HEK293 (cell line): ENCODE measurements around the gene IKZF1.

Experiments
- CTCF ChIA-PET: fragments of 350-600 bp; formaldehyde crosslinking; extraction: SDS; loops from one replicate; lab custom pipeline; 2021; ENCODE audit warnings: antibody characterized with exemption; lab: Yijun Ruan, JAX
- POLR2A ChIA-PET: fragments of 300-600 bp; formaldehyde crosslinking; extraction: SDS; loops from one replicate; lab custom pipeline; 2020; ENCODE audit warnings: antibody characterized with exemption, inconsistent platforms; lab: Yijun Ruan, JAX
- H3K27ac ChIP-seq: fragments of 200-500 bp; sonication (Bioruptor generic); 2 replicates; pipeline ENCODE4 v1.5.1; 2014; ENCODE audit warnings: low read depth, low read length, control low read depth, inconsistent platforms; ENCODE audit errors: extremely low read depth
- H3K36me3 ChIP-seq, 2 experiments: fragments of 200-500 bp in 1 of 2; sonication (Bioruptor generic) in 1 of 2; 1 replicate in 1 of 2; 2 replicates in 1 of 2; pipeline ENCODE4 v1.5.1; 2014 to 2017; ENCODE audit warnings: inconsistent platforms in 2 of 2, low read length in 2 of 2; ENCODE audit not compliant: control insufficient read depth in 2 of 2, insufficient read depth in 1 of 2
- H3K4me1 ChIP-seq: fragments of 200-500 bp; sonication (Bioruptor generic); 2 replicates; pipeline ENCODE4 v1.5.1; 2014; ENCODE audit warnings: mild to moderate bottlenecking, low read length, inconsistent platforms; ENCODE audit not compliant: control insufficient read depth, insufficient read depth
- H3K4me3 ChIP-seq: 2 replicates; pipeline ENCODE4 v1.5.1; 2011; ENCODE audit warnings: low read depth, mild to moderate bottlenecking, control low read depth, low read length, moderate library complexity
- H3K9me3 ChIP-seq: fragments of 200-500 bp; sonication (Bioruptor generic); 2 replicates; pipeline ENCODE4 v1.5.1; 2014; ENCODE audit warnings: low read depth, low read length, inconsistent platforms; ENCODE audit not compliant: control insufficient read depth, insufficient read depth
- HOXD13 ChIP-seq: sonication (generic); formaldehyde crosslinking; IDR thresholded peaks from 2 replicates; pipeline ENCODE4 v1.8.0; 2022; ENCODE audit warnings: missing genetic modification reagents, borderline replicate concordance
- KLF10 ChIP-seq: fragments of 450-650 bp; IDR thresholded peaks from 2 replicates; pipeline ENCODE4 v1.5.1; 2018; ENCODE audit warnings: missing biosample characterization, mild to moderate bottlenecking, missing genetic modification characterization
- REPIN1 ChIP-seq: fragments of 450-650 bp; formaldehyde crosslinking; IDR thresholded peaks from 2 replicates; pipeline ENCODE4 v1.5.1; 2017; ENCODE audit warnings: missing biosample characterization, missing genetic modification characterization, low read depth
- SCRT1 ChIP-seq: fragments of 450-650 bp; formaldehyde crosslinking; IDR thresholded peaks from 2 replicates; pipeline ENCODE4 v1.5.1; 2016; ENCODE audit warnings: missing biosample characterization, missing genetic modification characterization, borderline replicate concordance
- SCRT2 ChIP-seq: fragments of 450-650 bp; formaldehyde crosslinking; IDR thresholded peaks from 2 replicates; pipeline ENCODE4 v1.5.1; 2016; ENCODE audit warnings: missing biosample characterization, missing genetic modification characterization
- SP7 ChIP-seq: fragments of 450-650 bp; formaldehyde crosslinking; IDR thresholded peaks from 2 replicates; pipeline ENCODE4 v1.5.1; 2016; ENCODE audit warnings: missing biosample characterization, missing genetic modification characterization
- ZBTB11 ChIP-seq: fragments of 450-650 bp; formaldehyde crosslinking; conservative IDR thresholded peaks from 2 replicates; pipeline ENCODE4 v1.5.1; 2016; ENCODE audit warnings: low read depth, missing biosample characterization, missing genetic modification characterization
- ZBTB21 ChIP-seq: fragments of 450-650 bp; formaldehyde crosslinking; IDR thresholded peaks from 2 replicates; pipeline ENCODE4 v1.5.1; 2017; ENCODE audit warnings: missing biosample characterization, missing genetic modification characterization
- ZFHX2 ChIP-seq: fragments of 450-650 bp; formaldehyde crosslinking; conservative IDR thresholded peaks from 2 replicates; pipeline ENCODE4 v1.5.1; 2016; ENCODE audit warnings: missing biosample characterization, missing genetic modification characterization
- ZNF138 ChIP-seq: fragments of 450-650 bp; formaldehyde crosslinking; IDR thresholded peaks from 2 replicates; pipeline ENCODE4 v1.5.1; 2016; ENCODE audit warnings: missing biosample characterization, missing genetic modification characterization, borderline replicate concordance
- ZNF202 ChIP-seq: fragments of 450-650 bp; formaldehyde crosslinking; IDR thresholded peaks from 2 replicates; pipeline ENCODE4 v1.5.1; 2016; ENCODE audit warnings: missing biosample characterization, missing genetic modification characterization, borderline replicate concordance
- ZNF239 ChIP-seq: fragments of 450-650 bp; formaldehyde crosslinking; IDR thresholded peaks from 2 replicates; pipeline ENCODE4 v1.5.1; 2016; ENCODE audit warnings: missing biosample characterization, missing genetic modification characterization
- ZNF518A ChIP-seq: fragments of 450-650 bp; formaldehyde crosslinking; conservative IDR thresholded peaks from 2 replicates; pipeline ENCODE4 v1.5.1; 2016; ENCODE audit warnings: low read depth, missing biosample characterization, missing genetic modification characterization
- ZNF521 ChIP-seq: fragments of 450-650 bp; formaldehyde crosslinking; IDR thresholded peaks from 2 replicates; pipeline ENCODE4 v1.5.1; 2017; ENCODE audit warnings: missing biosample characterization, mild to moderate bottlenecking, missing genetic modification characterization
- ZNF629 ChIP-seq: fragments of 450-650 bp; formaldehyde crosslinking; IDR thresholded peaks from 2 replicates; pipeline ENCODE4 v1.5.1; 2017; ENCODE audit warnings: missing biosample characterization, missing genetic modification characterization
- ZNF664 ChIP-seq: fragments of 450-650 bp; formaldehyde crosslinking; IDR thresholded peaks from 2 replicates; pipeline ENCODE4 v1.5.1; 2016; ENCODE audit warnings: missing biosample characterization, missing genetic modification characterization
- ZNF707 ChIP-seq: fragments of 450-650 bp; formaldehyde crosslinking; IDR thresholded peaks from 2 replicates; pipeline ENCODE4 v1.5.1; 2016; ENCODE audit warnings: missing biosample characterization, missing genetic modification characterization
- ZNF76 ChIP-seq: fragments of 450-650 bp; formaldehyde crosslinking; IDR thresholded peaks from 2 replicates; pipeline ENCODE4; 2016; ENCODE audit warnings: low read depth, missing biosample characterization, missing genetic modification characterization, borderline replicate concordance
- ZNF776 ChIP-seq: fragments of 450-650 bp; formaldehyde crosslinking; IDR thresholded peaks from 2 replicates; pipeline ENCODE4 v1.5.0; 2017; ENCODE audit warnings: missing biosample characterization, missing genetic modification characterization, borderline replicate concordance
- ZNF843 ChIP-seq: fragments of 450-650 bp; formaldehyde crosslinking; IDR thresholded peaks from 2 replicates; pipeline ENCODE4 v1.5.1; 2016; ENCODE audit warnings: missing biosample characterization, missing genetic modification characterization
- ZSCAN30 ChIP-seq: fragments of 450-650 bp; IDR thresholded peaks from 2 replicates; pipeline ENCODE4 v1.5.1; 2018; ENCODE audit warnings: missing biosample characterization, mild to moderate bottlenecking, missing genetic modification characterization, moderate library complexity
- TF ChIP-seq, protein P1 (sequence below): fragments of 450-650 bp; formaldehyde crosslinking; IDR thresholded peaks from 2 replicates; pipeline ENCODE4 v1.5.1; 2016; ENCODE audit warnings: missing biosample characterization, missing genetic modification characterization

IKZF1 gene

DNA sequence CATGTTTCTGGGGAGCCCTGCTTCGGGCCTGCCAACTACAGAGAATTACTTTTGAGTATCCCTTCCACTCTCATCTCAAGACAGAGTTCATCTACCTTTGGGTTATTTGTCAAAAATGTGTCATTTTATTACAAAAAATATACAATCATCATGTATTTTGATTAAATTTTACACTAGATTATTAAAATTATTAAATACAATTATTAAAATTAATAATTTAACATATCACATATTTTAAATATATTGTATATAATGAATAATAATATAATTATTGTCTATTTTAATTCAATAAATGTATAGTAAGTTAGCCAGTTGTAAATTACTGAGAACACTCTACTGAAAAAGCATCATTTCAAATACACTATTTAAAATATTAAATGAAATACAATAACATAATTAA, 94.7 kb downstream of the IKZF1 start:
- TF ChIP-seq ZNF76 (tag by site-specific recombination) (no peak), ZNF521 (tag by site-specific recombination) (no peak), ZBTB21 (tag by site-specific recombination) (no peak), KLF10 (tag by site-specific recombination) (no peak), ZSCAN30 (tag by site-specific recombination) (no peak), ZNF629 (tag by site-specific recombination) (no peak), SCRT2 (no peak), SCRT1 (tag by site-specific recombination) (no peak)
- CTCF ChIA-PET = no interaction called here
- Histone ChIP-seq H3K27ac (no peak overlapping the region), H3K36me3 (no peaks in the 10 kb centered on the region), H3K4me1 (no peaks in the 10 kb centered on the region), H3K4me3 (no peak overlapping the region), H3K9me3 (no peaks in the 10 kb centered on the region)
- POLR2A ChIA-PET = no interaction called here

GRCh38 chr7:50399635-50400034, 95.1 kb downstream of the IKZF1 start:
- CTCF ChIA-PET = interaction anchor here (0.6 kb wide), 1 partner anchor 742 kb away, joined by 4 read pairs; no protein-coding TSS in a partner anchor
- POLR2A ChIA-PET = no interaction called here
- Histone ChIP-seq H3K4me3 (no peak overlapping the region), H3K4me1 (no peaks in the 10 kb centered on the region), H3K9me3 (no peaks in the 10 kb centered on the region), H3K27ac (no peak overlapping the region), H3K36me3 (no peaks in the 10 kb centered on the region)
- TF ChIP-seq SP7 (tag by site-specific recombination) (no peak), ZNF776 (tag by site-specific recombination) (no peak)

DNA sequence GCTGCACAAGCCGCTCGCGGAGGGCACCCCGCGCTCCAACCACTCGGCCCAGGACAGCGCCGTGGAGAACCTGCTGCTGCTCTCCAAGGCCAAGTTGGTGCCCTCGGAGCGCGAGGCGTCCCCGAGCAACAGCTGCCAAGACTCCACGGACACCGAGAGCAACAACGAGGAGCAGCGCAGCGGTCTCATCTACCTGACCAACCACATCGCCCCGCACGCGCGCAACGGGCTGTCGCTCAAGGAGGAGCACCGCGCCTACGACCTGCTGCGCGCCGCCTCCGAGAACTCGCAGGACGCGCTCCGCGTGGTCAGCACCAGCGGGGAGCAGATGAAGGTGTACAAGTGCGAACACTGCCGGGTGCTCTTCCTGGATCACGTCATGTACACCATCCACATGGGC, 95.6 kb downstream of the IKZF1 start:
- Histone ChIP-seq H3K9me3 (no peaks in the 10 kb centered on the region), H3K4me3 (no peak overlapping the region), H3K4me1 (no peaks in the 10 kb centered on the region)
- ChIA-PET POLR2A (no interaction called here), CTCF (interaction anchor here (0.6 kb wide), 1 partner anchor 741 kb away, joined by 4 read pairs; no protein-coding TSS in a partner anchor)
- no peak for TF ChIP-seq ZFHX2 (tag by site-specific recombination)
- no peak for TF ChIP-seq ZNF138
- TF ChIP-seq ZBTB11 (tag by site-specific recombination) = no peak
- TF ChIP-seq REPIN1 (tag by site-specific recombination) = no peak
- TF ChIP-seq ZNF664 (tag by site-specific recombination) = no peak
- TF ChIP-seq ZNF202 (tag by site-specific recombination) = no peak
- TF ChIP-seq ZNF239 = no peak
- TF ChIP-seq ZNF518A = no peak
- TF ChIP-seq ZNF707 (tag by site-specific recombination) = no peak
- no peak for TF ChIP-seq SCRT2
- TF ChIP-seq HOXD13 (CRISPR knock-in tag) = no peak
- TF ChIP-seq ZNF843 (tag by site-specific recombination) = no peak
- TF ChIP-seq, protein P1, sequence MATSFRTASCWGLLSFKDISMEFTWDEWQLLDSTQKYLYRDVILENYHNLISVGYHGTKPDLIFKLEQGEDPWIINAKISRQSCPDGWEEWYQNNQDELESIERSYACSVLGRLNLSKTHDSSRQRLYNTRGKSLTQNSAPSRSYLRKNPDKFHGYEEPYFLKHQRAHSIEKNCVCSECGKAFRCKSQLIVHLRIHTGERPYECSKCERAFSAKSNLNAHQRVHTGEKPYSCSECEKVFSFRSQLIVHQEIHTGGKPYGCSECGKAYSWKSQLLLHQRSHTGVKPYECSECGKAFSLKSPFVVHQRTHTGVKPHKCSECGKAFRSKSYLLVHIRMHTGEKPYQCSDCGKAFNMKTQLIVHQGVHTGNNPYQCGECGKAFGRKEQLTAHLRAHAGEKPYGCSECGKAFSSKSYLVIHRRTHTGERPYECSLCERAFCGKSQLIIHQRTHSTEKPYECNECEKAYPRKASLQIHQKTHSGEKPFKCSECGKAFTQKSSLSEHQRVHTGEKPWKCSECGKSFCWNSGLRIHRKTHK = no peak
- TF ChIP-seq, all 188 proteins: peak for 0
- Histone ChIP-seq H3K27ac (no peak overlapping the region), H3K36me3 (no peaks in the 10 kb centered on the region)
